Peyer's patch (tissue), 4 donors: Measurements from ENCODE around the gene MBNL2.

Experiments used
- POLR2A ChIP-seq, 2 donors: fragments of 450-650 bp; IDR thresholded peaks; one replicate each; pipeline ENCODE4 v1.5.1; 2017; ENCODE audit warnings: antibody characterized with exemption in 2 of 2, mild to moderate bottlenecking in 2 of 2, moderate library complexity in 2 of 2
- TF ChIP-seq, protein P1 (sequence below), 6 experiments: fragments of 450-650 bp in 4 of 6; fragments of 200-600 bp in 2 of 6; sonication (generic) in 1 of 6; IDR thresholded peaks; one replicate each; pipeline ENCODE4 v1.5.1; 2017 to 2019; ENCODE audit warnings: antibody characterized with exemption in 6 of 6, mild to moderate bottlenecking in 3 of 6, moderate library complexity in 1 of 6

DNA sequence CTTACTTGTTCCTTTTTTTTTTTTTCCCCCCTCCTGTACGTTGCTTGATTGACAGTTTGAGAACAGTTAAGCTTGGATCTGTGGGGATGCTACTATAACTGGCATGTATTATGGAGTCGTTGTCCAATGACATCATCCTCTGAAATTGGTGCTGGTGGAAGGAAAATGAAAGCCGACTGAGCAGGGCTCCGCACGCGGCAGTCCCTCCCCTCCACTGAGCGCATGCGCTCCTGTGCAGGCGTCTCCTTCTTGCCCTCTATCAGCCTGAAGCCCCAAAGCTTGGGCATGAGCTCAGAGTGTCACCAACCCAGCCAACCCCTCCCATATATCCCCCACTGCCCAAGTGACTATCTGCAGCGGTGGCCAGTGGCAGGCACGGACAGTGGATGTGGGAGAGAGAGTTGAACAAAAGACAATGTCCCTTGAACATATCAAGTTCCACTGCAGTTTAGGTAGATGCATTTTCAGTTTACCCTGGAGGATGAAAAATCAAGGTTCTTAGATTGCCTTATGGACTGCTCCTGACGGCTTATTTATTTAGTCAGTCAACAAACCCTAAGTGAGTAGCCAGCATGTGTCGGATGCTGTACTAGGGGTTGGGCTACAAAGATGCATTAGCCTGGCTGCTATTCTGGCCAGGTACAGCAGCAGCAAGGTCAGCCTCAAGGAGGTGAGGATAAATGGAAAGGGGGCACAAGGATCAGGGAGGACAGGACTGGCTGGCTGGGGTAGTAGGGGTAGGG lies 20.8 kb downstream of the MBNL2 start:
- TF ChIP-seq, protein P1, sequence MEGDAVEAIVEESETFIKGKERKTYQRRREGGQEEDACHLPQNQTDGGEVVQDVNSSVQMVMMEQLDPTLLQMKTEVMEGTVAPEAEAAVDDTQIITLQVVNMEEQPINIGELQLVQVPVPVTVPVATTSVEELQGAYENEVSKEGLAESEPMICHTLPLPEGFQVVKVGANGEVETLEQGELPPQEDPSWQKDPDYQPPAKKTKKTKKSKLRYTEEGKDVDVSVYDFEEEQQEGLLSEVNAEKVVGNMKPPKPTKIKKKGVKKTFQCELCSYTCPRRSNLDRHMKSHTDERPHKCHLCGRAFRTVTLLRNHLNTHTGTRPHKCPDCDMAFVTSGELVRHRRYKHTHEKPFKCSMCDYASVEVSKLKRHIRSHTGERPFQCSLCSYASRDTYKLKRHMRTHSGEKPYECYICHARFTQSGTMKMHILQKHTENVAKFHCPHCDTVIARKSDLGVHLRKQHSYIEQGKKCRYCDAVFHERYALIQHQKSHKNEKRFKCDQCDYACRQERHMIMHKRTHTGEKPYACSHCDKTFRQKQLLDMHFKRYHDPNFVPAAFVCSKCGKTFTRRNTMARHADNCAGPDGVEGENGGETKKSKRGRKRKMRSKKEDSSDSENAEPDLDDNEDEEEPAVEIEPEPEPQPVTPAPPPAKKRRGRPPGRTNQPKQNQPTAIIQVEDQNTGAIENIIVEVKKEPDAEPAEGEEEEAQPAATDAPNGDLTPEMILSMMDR (IDR thresholded peaks at IDR 0.05), result no peak
- TF ChIP-seq POLR2A (IDR thresholded peaks at IDR 0.05), result no peak
